Measurements from ENCODE around the gene COA8. TPM values are rescaled to one million over a fixed set of nuclear protein-coding genes. Genes with fewer than 3 reads are reported as not detected.

Gene COA8
- total and polyA plus RNA-seq, 10 of the 15 experiments (the other 5 are each of a cell fraction or from before 2014, with no cell fraction given): 6.1 to 69.5 (median 25.8) TPM

DNA sequence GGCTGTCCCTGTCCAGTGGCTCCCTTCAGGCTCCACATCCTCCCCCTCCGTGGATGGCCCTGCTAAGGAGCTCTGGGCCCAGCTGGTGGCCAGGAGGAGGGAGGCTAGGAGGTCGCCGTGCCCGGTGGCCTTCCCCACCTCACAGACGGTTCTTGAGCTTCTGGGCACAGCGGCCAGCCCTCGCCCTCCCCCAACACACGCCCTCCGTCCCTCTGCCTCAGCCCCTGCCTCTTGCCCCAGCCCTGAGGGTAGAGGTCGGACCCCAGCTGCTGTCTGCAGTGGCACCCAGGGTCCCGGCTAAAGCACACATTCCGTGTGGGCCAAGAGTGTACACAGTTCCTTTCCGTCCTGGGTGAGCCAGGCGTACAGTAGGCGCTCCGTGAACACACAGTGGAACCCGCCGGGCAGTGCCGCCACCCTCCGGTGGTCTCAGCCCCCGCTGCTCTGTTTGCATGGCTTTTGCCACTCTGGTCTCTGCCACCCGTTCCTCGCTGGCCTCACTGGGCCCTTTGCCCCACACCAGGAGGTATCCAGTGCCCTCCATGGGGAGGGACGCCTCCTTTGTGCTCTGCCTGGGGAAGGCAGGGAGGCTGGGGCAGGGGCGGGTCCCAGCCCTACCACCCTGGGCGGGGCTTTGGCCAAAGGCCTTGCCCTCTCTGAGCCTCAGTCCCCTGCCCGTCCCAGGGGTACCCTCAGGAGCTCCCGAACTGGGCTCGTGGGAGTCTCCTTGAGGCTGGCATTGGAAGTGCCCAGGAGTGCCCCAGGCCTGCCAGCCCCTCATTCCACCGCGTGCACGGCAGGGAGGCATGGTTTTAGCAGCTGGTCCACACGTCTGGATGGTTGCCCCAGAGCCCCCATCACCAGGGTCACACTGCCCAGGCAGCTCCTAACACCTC, 20.8 kb upstream of the COA8 start:
- Histone ChIP-seq H3K4me1 (ENCODE audit: control insufficient read depth, insufficient read depth, low read length) (no peaks in the 10 kb centered on the region), H4K20me1 (ENCODE audit: control insufficient read depth, insufficient read depth) (no peaks in the 10 kb centered on the region), H3K4me3 (no peak overlapping the region), H3K27me3 (replicated peaks in 1 of 2; ENCODE audit: control insufficient read depth in 2 of 2, insufficient read depth in 2 of 2, low read length in 1 of 2) (no peaks in the 10 kb centered on the region), H3K9ac (ENCODE audit: control insufficient read depth, insufficient read depth, low read length) (no peak overlapping the region), H3K79me2 (ENCODE audit: control insufficient read depth, insufficient read depth, low read length) (no peaks in the 10 kb centered on the region), H3K27ac (ENCODE audit: control insufficient read depth, insufficient read depth) (no peak overlapping the region), H3K9me3 (replicated peaks; ENCODE audit: control insufficient read depth, insufficient read depth, low read length) (no peaks in the 10 kb centered on the region), H3K4me2 (ENCODE audit: control insufficient read depth, insufficient read depth) (no peak overlapping the region), H3K36me3 (ENCODE audit: control insufficient read depth in 2 of 2, insufficient read depth in 2 of 2, low read length in 1 of 2) (no peaks in the 10 kb centered on the region), H2AFZ (ENCODE audit: control insufficient read depth, low read depth, low read length) (no peak overlapping the region)
- ATAC-seq (no peak), FAIRE-seq (no peak), DNase-seq (ENCODE audit: low read depth, low spot score) (no peak)
- SMC1A ChIA-PET (ENCODE audit: uncharacterized antibody, unreplicated experiment): no interaction called here
- TF ChIP-seq POLR2A (IDR thresholded peaks at IDR 0.05; ENCODE audit: low read depth, low read length) (peak; percentile 46; the same call in 1 of the 2 replicates), FOXM1 (IDR thresholded peaks at IDR 0.05; ENCODE audit: low read depth, low read length) (no peak), ZNF207 (IDR thresholded peaks at IDR 0.05; ENCODE audit: borderline replicate concordance) (no peak), TAF1 (IDR thresholded peaks at IDR 0.05; ENCODE audit: borderline replicate concordance, low read depth, low read length) (no peak)
- TF ChIP-seq, protein P1, sequence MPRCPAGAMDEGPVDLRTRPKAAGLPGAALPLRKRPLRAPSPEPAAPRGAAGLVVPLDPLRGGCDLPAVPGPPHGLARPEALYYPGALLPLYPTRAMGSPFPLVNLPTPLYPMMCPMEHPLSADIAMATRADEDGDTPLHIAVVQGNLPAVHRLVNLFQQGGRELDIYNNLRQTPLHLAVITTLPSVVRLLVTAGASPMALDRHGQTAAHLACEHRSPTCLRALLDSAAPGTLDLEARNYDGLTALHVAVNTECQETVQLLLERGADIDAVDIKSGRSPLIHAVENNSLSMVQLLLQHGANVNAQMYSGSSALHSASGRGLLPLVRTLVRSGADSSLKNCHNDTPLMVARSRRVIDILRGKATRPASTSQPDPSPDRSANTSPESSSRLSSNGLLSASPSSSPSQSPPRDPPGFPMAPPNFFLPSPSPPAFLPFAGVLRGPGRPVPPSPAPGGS (IDR thresholded peaks at IDR 0.05; ENCODE audit: borderline replicate concordance, insufficient read depth, low read depth, low read length, poor library complexity, severe bottlenecking): no peak
- TF ChIP-seq, protein P2, sequence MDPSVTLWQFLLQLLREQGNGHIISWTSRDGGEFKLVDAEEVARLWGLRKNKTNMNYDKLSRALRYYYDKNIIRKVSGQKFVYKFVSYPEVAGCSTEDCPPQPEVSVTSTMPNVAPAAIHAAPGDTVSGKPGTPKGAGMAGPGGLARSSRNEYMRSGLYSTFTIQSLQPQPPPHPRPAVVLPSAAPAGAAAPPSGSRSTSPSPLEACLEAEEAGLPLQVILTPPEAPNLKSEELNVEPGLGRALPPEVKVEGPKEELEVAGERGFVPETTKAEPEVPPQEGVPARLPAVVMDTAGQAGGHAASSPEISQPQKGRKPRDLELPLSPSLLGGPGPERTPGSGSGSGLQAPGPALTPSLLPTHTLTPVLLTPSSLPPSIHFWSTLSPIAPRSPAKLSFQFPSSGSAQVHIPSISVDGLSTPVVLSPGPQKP (IDR thresholded peaks at IDR 0.05; ENCODE audit: low read depth, low read length): no peak
- no TSS peak for BruUV-seq (replicated peaks)
- RAD21 ChIA-PET (ENCODE audit: unreplicated experiment): no interaction called here
- POLR2A ChIA-PET: no interaction called here
- in situ Hi-C loops (cut with MboI) (no loop called here), intact Hi-C loops (cut with micrococcal nuclease; ENCODE audit: unreplicated experiment) (no loop called here)
- 54% methylated on average over 31 of the region's 33 CpGs for WGBS (ENCODE audit: insufficient coverage, insufficient replicate concordance, low lambda C conversion rate, missing lambda C conversion rate)
- CTCF ChIA-PET: interaction anchor here (2.8 kb wide), 1 partner anchor 23 kb away, joined by 16 read pairs; no protein-coding TSS in a partner anchor
